NCI-H82 treated with DMSO at 0.1 percent for 48 hours (cell line): ENCODE measurements around the gene PCBD1.

ENCODE experiments used
- DNase-seq: peaks from one replicate; lab custom pipeline; 2025; ENCODE audit not compliant: unreplicated experiment; lab: John Stamatoyannopoulos, UW

The PCBD1 gene

GRCh38 chr10:70836319-70836718 lies 52.0 kb downstream of the PCBD1 start:
- no peak for DNase-seq

DNA sequence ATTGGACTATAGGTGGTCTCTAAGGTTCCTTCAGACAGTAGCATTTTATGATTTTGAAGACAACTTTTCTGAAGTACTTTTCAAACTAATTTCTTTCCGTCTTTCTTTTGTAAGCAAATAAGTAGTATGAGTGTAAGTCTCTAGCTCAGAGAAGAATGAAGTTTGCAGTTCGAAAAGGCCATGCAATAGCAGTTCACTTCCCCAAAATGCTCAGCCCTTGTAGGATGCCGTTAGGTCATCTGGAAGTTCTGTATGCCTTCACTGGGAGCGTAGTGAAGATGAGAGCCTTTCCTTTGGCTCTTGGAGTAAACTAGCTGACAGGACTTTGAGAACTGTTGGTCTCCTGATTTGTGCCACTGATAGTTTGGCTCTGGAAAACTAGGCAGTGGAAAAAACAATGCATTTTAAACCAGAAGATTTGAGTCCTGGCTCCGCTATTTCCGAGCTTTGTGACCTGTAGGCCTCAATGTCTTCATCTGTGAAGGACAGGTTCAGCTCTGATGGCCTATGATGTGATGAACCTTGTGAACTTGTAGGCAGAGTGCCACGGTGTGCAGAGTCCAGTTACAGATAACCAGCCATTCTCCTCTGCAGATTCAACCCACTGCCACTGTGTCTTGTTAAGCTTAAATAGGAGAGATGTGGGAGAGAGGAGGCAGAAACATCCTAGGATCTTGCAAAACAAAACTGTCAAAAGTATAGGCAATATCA lies 53.8 kb downstream of the PCBD1 start:
- DNase-seq, result no peak

- no peak for DNase-seq
Observed at GRCh38 chr10:70834021-70834420, 54.3 kb downstream of the PCBD1 start.

DNA sequence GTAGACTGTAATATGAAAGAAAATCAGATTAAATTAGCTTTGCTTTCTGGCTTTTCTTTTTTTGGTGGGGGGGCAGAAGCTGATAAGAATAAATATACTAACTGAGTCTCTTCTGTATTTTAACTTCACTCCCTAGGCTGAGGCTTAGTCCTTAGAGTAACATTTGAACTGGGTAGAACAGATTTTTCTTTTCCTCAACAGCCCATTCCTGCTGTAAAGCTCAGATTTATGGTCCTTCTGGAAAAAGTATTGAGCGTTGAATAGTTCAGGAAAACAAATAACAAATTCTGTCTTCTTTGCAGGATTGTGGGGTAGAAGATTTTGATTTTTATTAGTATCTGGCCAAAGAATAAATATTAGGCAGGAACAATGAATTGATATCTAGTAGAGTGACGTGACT lies 54.8 kb downstream of the PCBD1 start:
- DNase-seq, result no peak
